HEK293 (cell line): Measurements from ENCODE around the gene MYL2.
A peak's percentile ranks its signal among the peaks of the same experiment; 100 is the strongest.

ENCODE experiments used
- CTCF ChIA-PET: fragments of 350-600 bp; formaldehyde crosslinking; extraction: SDS; loops from one replicate; lab custom pipeline; 2021; ENCODE audit warnings: antibody characterized with exemption; lab: Yijun Ruan, JAX
- POLR2A ChIA-PET: fragments of 300-600 bp; formaldehyde crosslinking; extraction: SDS; loops from one replicate; lab custom pipeline; 2020; ENCODE audit warnings: antibody characterized with exemption, inconsistent platforms; lab: Yijun Ruan, JAX
- H3K27ac ChIP-seq: fragments of 200-500 bp; sonication (Bioruptor generic); 2 replicates; pipeline ENCODE4 v1.5.1; 2014; ENCODE audit warnings: low read depth, low read length, control low read depth, inconsistent platforms; ENCODE audit errors: extremely low read depth
- H3K36me3 ChIP-seq, 2 experiments: fragments of 200-500 bp in 1 of 2; sonication (Bioruptor generic) in 1 of 2; 1 replicate in 1 of 2; 2 replicates in 1 of 2; pipeline ENCODE4 v1.5.1; 2014 to 2017; ENCODE audit warnings: inconsistent platforms in 2 of 2, low read length in 2 of 2; ENCODE audit not compliant: control insufficient read depth in 2 of 2, insufficient read depth in 1 of 2
- H3K4me1 ChIP-seq: fragments of 200-500 bp; sonication (Bioruptor generic); 2 replicates; pipeline ENCODE4 v1.5.1; 2014; ENCODE audit warnings: mild to moderate bottlenecking, low read length, inconsistent platforms; ENCODE audit not compliant: control insufficient read depth, insufficient read depth
- H3K4me3 ChIP-seq: 2 replicates; pipeline ENCODE4 v1.5.1; 2011; ENCODE audit warnings: low read depth, mild to moderate bottlenecking, control low read depth, low read length, moderate library complexity
- H3K9me3 ChIP-seq: fragments of 200-500 bp; sonication (Bioruptor generic); 2 replicates; pipeline ENCODE4 v1.5.1; 2014; ENCODE audit warnings: low read depth, low read length, inconsistent platforms; ENCODE audit not compliant: control insufficient read depth, insufficient read depth
- KLF10 ChIP-seq: fragments of 450-650 bp; IDR thresholded peaks from 2 replicates; pipeline ENCODE4 v1.5.1; 2018; ENCODE audit warnings: missing biosample characterization, mild to moderate bottlenecking, missing genetic modification characterization
- MZF1 ChIP-seq: fragments of 450-650 bp; formaldehyde crosslinking; IDR thresholded peaks from 2 replicates; pipeline ENCODE4 v1.5.1; 2017; ENCODE audit warnings: missing biosample characterization, missing genetic modification characterization, borderline replicate concordance
- OSR2 ChIP-seq: fragments of 450-650 bp; formaldehyde crosslinking; IDR thresholded peaks from 2 replicates; pipeline ENCODE4 v1.5.1; 2016; ENCODE audit warnings: missing biosample characterization, missing genetic modification characterization
- REPIN1 ChIP-seq: fragments of 450-650 bp; formaldehyde crosslinking; IDR thresholded peaks from 2 replicates; pipeline ENCODE4 v1.5.1; 2017; ENCODE audit warnings: missing biosample characterization, missing genetic modification characterization, low read depth
- ZBTB17 ChIP-seq: fragments of 450-650 bp; formaldehyde crosslinking; IDR thresholded peaks from 2 replicates; pipeline ENCODE4 v1.5.1; 2016; ENCODE audit warnings: missing biosample characterization, missing genetic modification characterization
- ZNF23 ChIP-seq: fragments of 450-650 bp; formaldehyde crosslinking; IDR thresholded peaks from 2 replicates; pipeline ENCODE4 v1.5.1; 2016; ENCODE audit warnings: missing biosample characterization, missing genetic modification characterization, borderline replicate concordance
- ZNF354C ChIP-seq: fragments of 450-650 bp; formaldehyde crosslinking; IDR thresholded peaks from 2 replicates; pipeline ENCODE4 v1.5.1; 2016; ENCODE audit warnings: missing biosample characterization, missing genetic modification characterization, low read depth, borderline replicate concordance
- ZNF366 ChIP-seq: fragments of 450-650 bp; formaldehyde crosslinking; conservative IDR thresholded peaks from 2 replicates; pipeline ENCODE4 v1.5.1; 2016; ENCODE audit warnings: missing biosample characterization, missing genetic modification characterization
- ZNF426 ChIP-seq: fragments of 450-650 bp; formaldehyde crosslinking; IDR thresholded peaks from 2 replicates; pipeline ENCODE4 v1.5.1; 2017; ENCODE audit warnings: missing biosample characterization, missing genetic modification characterization, mild to moderate bottlenecking, inconsistent platforms, moderate library complexity
- ZNF555 ChIP-seq: fragments of 450-650 bp; formaldehyde crosslinking; conservative IDR thresholded peaks from 2 replicates; pipeline ENCODE4 v1.5.1; 2017; ENCODE audit warnings: missing biosample characterization, mild to moderate bottlenecking, missing genetic modification characterization, inconsistent platforms
- ZNF596 ChIP-seq: fragments of 450-650 bp; IDR thresholded peaks from 2 replicates; pipeline ENCODE4 v1.5.0; 2018; ENCODE audit warnings: missing biosample characterization, mild to moderate bottlenecking, missing genetic modification characterization, moderate library complexity
- ZNF623 ChIP-seq: fragments of 450-650 bp; formaldehyde crosslinking; IDR thresholded peaks from 2 replicates; pipeline ENCODE4 v1.5.1; 2016; ENCODE audit warnings: missing biosample characterization, missing genetic modification characterization
- ZNF664 ChIP-seq: fragments of 450-650 bp; formaldehyde crosslinking; IDR thresholded peaks from 2 replicates; pipeline ENCODE4 v1.5.1; 2016; ENCODE audit warnings: missing biosample characterization, missing genetic modification characterization
- ZNF677 ChIP-seq: fragments of 450-650 bp; IDR thresholded peaks from 2 replicates; pipeline ENCODE4 v1.5.0; 2018; ENCODE audit warnings: missing biosample characterization, mild to moderate bottlenecking, missing genetic modification characterization, moderate library complexity
- ZSCAN16 ChIP-seq: fragments of 450-650 bp; formaldehyde crosslinking; IDR thresholded peaks from 2 replicates; pipeline ENCODE4 v1.5.1; 2016; ENCODE audit warnings: missing biosample characterization, missing genetic modification characterization
- TF ChIP-seq, protein P1 (sequence below): fragments of 450-650 bp; formaldehyde crosslinking; IDR thresholded peaks from 2 replicates; pipeline ENCODE4 v1.5.1; 2017; ENCODE audit warnings: missing biosample characterization, missing genetic modification characterization
- TF ChIP-seq, protein P2 (sequence below): fragments of 450-650 bp; formaldehyde crosslinking; IDR thresholded peaks from 2 replicates; pipeline ENCODE4 v1.5.1; 2016; ENCODE audit warnings: missing biosample characterization, missing genetic modification characterization
- TF ChIP-seq, protein P3 (sequence below): fragments of 450-650 bp; formaldehyde crosslinking; IDR thresholded peaks from 2 replicates; pipeline ENCODE4 v1.5.1; 2017; ENCODE audit warnings: missing biosample characterization, missing genetic modification characterization
- TF ChIP-seq, protein P4 (sequence below): fragments of 450-650 bp; formaldehyde crosslinking; IDR thresholded peaks from 2 replicates; pipeline ENCODE4 v1.5.1; 2017; ENCODE audit warnings: missing biosample characterization, mild to moderate bottlenecking, missing genetic modification characterization, moderate library complexity
- TF ChIP-seq, protein P5 (sequence below): fragments of 450-650 bp; formaldehyde crosslinking; IDR thresholded peaks from 2 replicates; pipeline ENCODE4; 2016; ENCODE audit warnings: missing biosample characterization, missing genetic modification characterization
- TF ChIP-seq, protein P6 (sequence below): fragments of 450-650 bp; formaldehyde crosslinking; IDR thresholded peaks from 2 replicates; pipeline ENCODE4 v1.5.1; 2016; ENCODE audit warnings: missing biosample characterization, missing genetic modification characterization, low read depth
- TF ChIP-seq, protein P7 (sequence below): fragments of 450-650 bp; formaldehyde crosslinking; IDR thresholded peaks from 2 replicates; pipeline ENCODE4 v1.5.1; 2016; ENCODE audit warnings: missing biosample characterization, missing genetic modification characterization, low read depth

Gene MYL2

DNA sequence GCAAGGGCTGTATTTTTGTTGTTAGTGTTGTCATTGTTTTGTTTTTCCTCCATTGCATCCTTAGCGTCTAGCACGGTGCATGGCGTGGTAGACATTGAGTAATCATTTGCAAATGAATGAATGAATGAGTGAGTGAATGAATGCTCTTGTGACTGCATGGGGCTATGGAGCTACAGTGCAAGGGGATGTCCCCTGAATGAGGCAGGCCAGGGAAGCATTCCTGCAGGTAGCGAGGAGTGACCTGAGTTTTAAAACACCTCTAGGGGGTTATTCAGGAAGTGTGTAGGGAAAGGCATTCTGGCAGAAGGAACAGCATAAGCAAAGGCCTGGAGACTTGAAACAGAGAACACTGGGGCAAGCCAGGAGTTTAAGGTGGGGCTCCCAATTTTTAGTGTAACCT lies 16.9 kb downstream of the MYL2 start:
- ChIA-PET POLR2A (no interaction called here), CTCF (no interaction called here)
- Histone ChIP-seq H3K4me1 (no peaks in the 10 kb centered on the region), H3K4me3 (no peak overlapping the region), H3K9me3 (no peaks in the 10 kb centered on the region), H3K27ac (no peak overlapping the region), H3K36me3 (no peaks in the 10 kb centered on the region)
- TF ChIP-seq ZNF664 (tag by site-specific recombination) (no peak), ZNF555 (tag by site-specific recombination) (no peak)
- TF ChIP-seq, protein P1, sequence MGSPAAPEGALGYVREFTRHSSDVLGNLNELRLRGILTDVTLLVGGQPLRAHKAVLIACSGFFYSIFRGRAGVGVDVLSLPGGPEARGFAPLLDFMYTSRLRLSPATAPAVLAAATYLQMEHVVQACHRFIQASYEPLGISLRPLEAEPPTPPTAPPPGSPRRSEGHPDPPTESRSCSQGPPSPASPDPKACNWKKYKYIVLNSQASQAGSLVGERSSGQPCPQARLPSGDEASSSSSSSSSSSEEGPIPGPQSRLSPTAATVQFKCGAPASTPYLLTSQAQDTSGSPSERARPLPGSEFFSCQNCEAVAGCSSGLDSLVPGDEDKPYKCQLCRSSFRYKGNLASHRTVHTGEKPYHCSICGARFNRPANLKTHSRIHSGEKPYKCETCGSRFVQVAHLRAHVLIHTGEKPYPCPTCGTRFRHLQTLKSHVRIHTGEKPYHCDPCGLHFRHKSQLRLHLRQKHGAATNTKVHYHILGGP (tag by site-specific recombination): no peak

DNA sequence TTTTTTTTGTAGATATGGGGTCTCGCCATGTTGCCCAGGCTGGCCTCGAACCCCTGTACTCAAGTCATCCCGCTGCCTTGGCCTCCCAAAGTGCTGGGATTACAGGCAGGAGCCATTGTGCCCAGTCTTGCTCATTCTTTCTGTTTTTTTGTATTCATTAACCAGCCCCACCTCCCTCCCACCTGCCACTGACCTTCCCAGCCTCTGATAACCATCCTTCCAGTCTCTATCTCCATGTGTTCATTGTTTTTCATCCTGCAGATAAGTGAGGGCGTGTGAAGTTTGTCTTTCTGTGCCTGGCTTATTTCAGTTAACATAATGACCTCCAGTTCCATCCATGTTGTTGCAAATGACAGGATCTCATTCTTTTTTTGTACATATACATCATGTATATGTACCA lies 19.0 kb downstream of the MYL2 start:
- Histone ChIP-seq H3K27ac (no peak overlapping the region), H3K4me1 (no peaks in the 10 kb centered on the region), H3K36me3 (no peaks in the 10 kb centered on the region), H3K9me3 (no peaks in the 10 kb centered on the region), H3K4me3 (no peak overlapping the region)
- POLR2A ChIA-PET: no interaction called here
- CTCF ChIA-PET: no interaction called here
- TF ChIP-seq REPIN1: no peak
- no peak for TF ChIP-seq ZNF677 (tag by site-specific recombination)
- TF ChIP-seq, protein P2, sequence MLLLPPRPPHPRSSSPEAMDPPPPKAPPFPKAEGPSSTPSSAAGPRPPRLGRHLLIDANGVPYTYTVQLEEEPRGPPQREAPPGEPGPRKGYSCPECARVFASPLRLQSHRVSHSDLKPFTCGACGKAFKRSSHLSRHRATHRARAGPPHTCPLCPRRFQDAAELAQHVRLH (tag by site-specific recombination): no peak
- peak; percentile 43; the same call in 1 of the 2 replicates for TF ChIP-seq ZNF366 (tag by site-specific recombination)
- TF ChIP-seq, protein P3, sequence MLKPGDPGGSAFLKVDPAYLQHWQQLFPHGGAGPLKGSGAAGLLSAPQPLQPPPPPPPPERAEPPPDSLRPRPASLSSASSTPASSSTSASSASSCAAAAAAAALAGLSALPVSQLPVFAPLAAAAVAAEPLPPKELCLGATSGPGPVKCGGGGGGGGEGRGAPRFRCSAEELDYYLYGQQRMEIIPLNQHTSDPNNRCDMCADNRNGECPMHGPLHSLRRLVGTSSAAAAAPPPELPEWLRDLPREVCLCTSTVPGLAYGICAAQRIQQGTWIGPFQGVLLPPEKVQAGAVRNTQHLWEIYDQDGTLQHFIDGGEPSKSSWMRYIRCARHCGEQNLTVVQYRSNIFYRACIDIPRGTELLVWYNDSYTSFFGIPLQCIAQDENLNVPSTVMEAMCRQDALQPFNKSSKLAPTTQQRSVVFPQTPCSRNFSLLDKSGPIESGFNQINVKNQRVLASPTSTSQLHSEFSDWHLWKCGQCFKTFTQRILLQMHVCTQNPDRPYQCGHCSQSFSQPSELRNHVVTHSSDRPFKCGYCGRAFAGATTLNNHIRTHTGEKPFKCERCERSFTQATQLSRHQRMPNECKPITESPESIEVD (tag by site-specific recombination): no peak
- no peak for TF ChIP-seq OSR2 (tag by site-specific recombination)

DNA sequence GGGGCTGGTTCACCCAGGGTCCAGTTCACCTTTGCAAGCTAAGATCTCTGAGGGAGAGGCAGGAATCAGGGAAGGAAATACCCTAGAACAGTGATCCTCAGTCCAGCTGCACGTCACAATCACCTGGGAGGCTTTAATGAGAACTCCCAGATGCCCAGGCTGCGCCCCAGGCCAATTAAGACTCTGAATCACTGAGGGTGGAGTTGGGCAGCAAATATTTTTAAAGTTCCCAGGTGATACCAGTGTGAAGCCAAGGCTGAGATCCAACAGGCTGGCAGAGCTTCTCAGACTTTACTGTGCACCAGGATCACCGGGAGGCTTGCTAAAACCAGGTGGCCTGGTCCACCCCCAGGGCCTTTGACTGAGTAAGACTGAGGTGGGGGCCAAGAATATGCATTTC lies 23.8 kb downstream of the MYL2 start:
- TF ChIP-seq, protein P4, sequence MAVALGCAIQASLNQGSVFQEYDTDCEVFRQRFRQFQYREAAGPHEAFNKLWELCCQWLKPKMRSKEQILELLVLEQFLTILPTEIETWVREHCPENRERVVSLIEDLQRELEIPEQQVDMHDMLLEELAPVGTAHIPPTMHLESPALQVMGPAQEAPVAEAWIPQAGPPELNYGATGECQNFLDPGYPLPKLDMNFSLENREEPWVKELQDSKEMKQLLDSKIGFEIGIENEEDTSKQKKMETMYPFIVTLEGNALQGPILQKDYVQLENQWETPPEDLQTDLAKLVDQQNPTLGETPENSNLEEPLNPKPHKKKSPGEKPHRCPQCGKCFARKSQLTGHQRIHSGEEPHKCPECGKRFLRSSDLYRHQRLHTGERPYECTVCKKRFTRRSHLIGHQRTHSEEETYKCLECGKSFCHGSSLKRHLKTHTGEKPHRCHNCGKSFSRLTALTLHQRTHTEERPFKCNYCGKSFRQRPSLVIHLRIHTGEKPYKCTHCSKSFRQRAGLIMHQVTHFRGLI (tag by site-specific recombination): no peak
- TF ChIP-seq, protein P5, sequence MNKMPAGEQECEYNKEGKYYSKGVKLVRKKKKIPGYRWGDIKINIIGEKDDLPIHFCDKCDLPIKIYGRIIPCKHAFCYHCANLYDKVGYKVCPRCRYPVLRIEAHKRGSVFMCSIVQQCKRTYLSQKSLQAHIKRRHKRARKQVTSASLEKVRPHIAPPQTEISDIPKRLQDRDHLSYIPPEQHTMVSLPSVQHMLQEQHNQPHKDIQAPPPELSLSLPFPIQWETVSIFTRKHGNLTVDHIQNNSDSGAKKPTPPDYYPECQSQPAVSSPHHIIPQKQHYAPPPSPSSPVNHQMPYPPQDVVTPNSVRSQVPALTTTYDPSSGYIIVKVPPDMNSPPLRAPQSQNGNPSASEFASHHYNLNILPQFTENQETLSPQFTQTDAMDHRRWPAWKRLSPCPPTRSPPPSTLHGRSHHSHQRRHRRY (tag by site-specific recombination): no peak
- TF ChIP-seq ZNF596 (tag by site-specific recombination): no peak
- no peak for TF ChIP-seq ZNF426
- TF ChIP-seq, protein P6, sequence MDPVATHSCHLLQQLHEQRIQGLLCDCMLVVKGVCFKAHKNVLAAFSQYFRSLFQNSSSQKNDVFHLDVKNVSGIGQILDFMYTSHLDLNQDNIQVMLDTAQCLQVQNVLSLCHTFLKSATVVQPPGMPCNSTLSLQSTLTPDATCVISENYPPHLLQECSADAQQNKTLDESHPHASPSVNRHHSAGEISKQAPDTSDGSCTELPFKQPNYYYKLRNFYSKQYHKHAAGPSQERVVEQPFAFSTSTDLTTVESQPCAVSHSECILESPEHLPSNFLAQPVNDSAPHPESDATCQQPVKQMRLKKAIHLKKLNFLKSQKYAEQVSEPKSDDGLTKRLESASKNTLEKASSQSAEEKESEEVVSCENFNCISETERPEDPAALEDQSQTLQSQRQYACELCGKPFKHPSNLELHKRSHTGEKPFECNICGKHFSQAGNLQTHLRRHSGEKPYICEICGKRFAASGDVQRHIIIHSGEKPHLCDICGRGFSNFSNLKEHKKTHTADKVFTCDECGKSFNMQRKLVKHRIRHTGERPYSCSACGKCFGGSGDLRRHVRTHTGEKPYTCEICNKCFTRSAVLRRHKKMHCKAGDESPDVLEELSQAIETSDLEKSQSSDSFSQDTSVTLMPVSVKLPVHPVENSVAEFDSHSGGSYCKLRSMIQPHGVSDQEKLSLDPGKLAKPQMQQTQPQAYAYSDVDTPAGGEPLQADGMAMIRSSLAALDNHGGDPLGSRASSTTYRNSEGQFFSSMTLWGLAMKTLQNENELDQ: no peak
- no peak for TF ChIP-seq ZNF366 (tag by site-specific recombination)
- no peak for TF ChIP-seq ZNF354C (tag by site-specific recombination)
- TF ChIP-seq ZBTB17 (tag by site-specific recombination): no peak
- TF ChIP-seq, protein P7, sequence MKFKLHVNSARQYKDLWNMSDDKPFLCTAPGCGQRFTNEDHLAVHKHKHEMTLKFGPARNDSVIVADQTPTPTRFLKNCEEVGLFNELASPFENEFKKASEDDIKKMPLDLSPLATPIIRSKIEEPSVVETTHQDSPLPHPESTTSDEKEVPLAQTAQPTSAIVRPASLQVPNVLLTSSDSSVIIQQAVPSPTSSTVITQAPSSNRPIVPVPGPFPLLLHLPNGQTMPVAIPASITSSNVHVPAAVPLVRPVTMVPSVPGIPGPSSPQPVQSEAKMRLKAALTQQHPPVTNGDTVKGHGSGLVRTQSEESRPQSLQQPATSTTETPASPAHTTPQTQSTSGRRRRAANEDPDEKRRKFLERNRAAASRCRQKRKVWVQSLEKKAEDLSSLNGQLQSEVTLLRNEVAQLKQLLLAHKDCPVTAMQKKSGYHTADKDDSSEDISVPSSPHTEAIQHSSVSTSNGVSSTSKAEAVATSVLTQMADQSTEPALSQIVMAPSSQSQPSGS (tag by site-specific recombination): no peak
- no peak for TF ChIP-seq ZSCAN16 (tag by site-specific recombination)
- no peak for TF ChIP-seq KLF10 (tag by site-specific recombination)
- TF ChIP-seq MZF1 (tag by site-specific recombination): no peak
- no peak for TF ChIP-seq ZNF623 (tag by site-specific recombination)
- TF ChIP-seq ZNF23 (tag by site-specific recombination): no peak
- POLR2A ChIA-PET: no interaction called here
- no peak overlapping the region for H3K4me3 ChIP-seq
- H3K27ac ChIP-seq: no peak overlapping the region
- H3K36me3 ChIP-seq: no peaks in the 10 kb centered on the region
- H3K4me1 ChIP-seq: no peaks in the 10 kb centered on the region
- CTCF ChIA-PET: interaction anchor here (1.0 kb wide), 1 partner anchor 192 kb away, joined by 3 read pairs; no protein-coding TSS in a partner anchor
- H3K9me3 ChIP-seq: no peaks in the 10 kb centered on the region
